Endometrial microvascular endothelial cells (primary cell): ENCODE results near the gene AMBRA1. TPM values are rescaled to one million over a fixed set of nuclear protein-coding genes. Genes with fewer than 3 reads are reported as not detected.

Experiments
- in situ Hi-C: cut with HindIII; loops from 2 replicates; pipeline ENCODE4 v1.10.0; 2017; ENCODE audit warnings: low sequenced_read_pairs, low pct_unique_long_range_greater_than_20kb; ENCODE audit errors: inconsistent ontology term
- total RNA-seq: library from RNA; depleted of rRNA; stranded (reverse); fragments of >200 nt; gene quantifications from one replicate; pipeline ENCODE4 v1.2.3, GENCODE V29; 2015; ENCODE audit errors: inconsistent ontology term

The AMBRA1 gene
- total RNA-seq, 1 donor from 2014 or later: 40.6 TPM

GRCh38 chr11:46616551-46617133, 22.8 kb upstream of the AMBRA1 start:
- in situ Hi-C loops: no loop called here

GRCh38 chr11:46615756-46616155, 21.9 kb upstream of the AMBRA1 start:
- in situ Hi-C loops: no loop called here

- in situ Hi-C loops: no loop called here
Observed at GRCh38 chr11:46612326-46612725, 18.5 kb upstream of the AMBRA1 start.

- in situ Hi-C loops: no loop called here
Observed at GRCh38 chr11:46611526-46612304, 17.9 kb upstream of the AMBRA1 start.

- in situ Hi-C loops: no loop called here
Observed at GRCh38 chr11:46609386-46609785, 15.6 kb upstream of the AMBRA1 start.

- in situ Hi-C loops: no loop called here
Observed at GRCh38 chr11:46607516-46607915, 13.7 kb upstream of the AMBRA1 start.

GRCh38 chr11:46604796-46605195, 11.0 kb upstream of the AMBRA1 start:
- in situ Hi-C loops: no loop called here

GRCh38 chr11:46603704-46604308, 10.0 kb upstream of the AMBRA1 start:
- in situ Hi-C loops: no loop called here

- in situ Hi-C loops: no loop called here
Observed at GRCh38 chr11:46601129-46601528, 7.3 kb upstream of the AMBRA1 start.

- in situ Hi-C loops: no loop called here
Observed at GRCh38 chr11:46600194-46600960, 6.6 kb upstream of the AMBRA1 start.

GRCh38 chr11:46599340-46600193, 5.7 kb upstream of the AMBRA1 start:
- in situ Hi-C loops: no loop called here

- in situ Hi-C loops: no loop called here
Observed at GRCh38 chr11:46597609-46598219, 3.9 kb upstream of the AMBRA1 start.

- in situ Hi-C loops: no loop called here
Observed at GRCh38 chr11:46597155-46597554, 3.3 kb upstream of the AMBRA1 start.

GRCh38 chr11:46594785-46595184, 962 bp upstream of the AMBRA1 start:
- in situ Hi-C loops: no loop called here

GRCh38 chr11:46594374-46594700, 514 bp upstream of the AMBRA1 start:
- in situ Hi-C loops: no loop called here

- in situ Hi-C loops: no loop called here
Observed at GRCh38 chr11:46590740-46591605, 2.9 kb downstream of the AMBRA1 start.

- in situ Hi-C loops: no loop called here
Observed at GRCh38 chr11:46588915-46589314, 4.9 kb downstream of the AMBRA1 start.

- in situ Hi-C loops: no loop called here
Observed at GRCh38 chr11:46588131-46588530, 5.7 kb downstream of the AMBRA1 start.
